HFFc6 (cell line): Measurements from ENCODE around the gene PLD3. TPM values are rescaled to one million over a fixed set of nuclear protein-coding genes. Genes with fewer than 3 reads are reported as not detected.

Experiments
- DNase-seq: peaks from one replicate; pipeline ENCODE4 v3.0.0-alpha.2; 2018
- H3K27ac Mint-ChIP-seq: 2 replicates; pipeline ENCODE4 v1.8.0; 2020; ENCODE audit warnings: mild to moderate bottlenecking, mixed read lengths
- H3K27me3 Mint-ChIP-seq: 2 replicates; pipeline ENCODE4 v1.8.0; 2021; ENCODE audit warnings: mild to moderate bottlenecking, moderate library complexity, mixed read lengths; ENCODE audit not compliant: insufficient read depth
- H3K36me3 Mint-ChIP-seq: 2 replicates; pipeline ENCODE4 v1.8.0; 2021; ENCODE audit warnings: low read depth, mixed read lengths
- H3K4me1 Mint-ChIP-seq: 2 replicates; pipeline ENCODE4 v1.8.0; 2020; ENCODE audit warnings: low read depth, mixed read lengths
- H3K4me3 Mint-ChIP-seq: 2 replicates; pipeline ENCODE4 v1.8.0; 2020; ENCODE audit warnings: mild to moderate bottlenecking, moderate library complexity, mixed read lengths
- H3K9me3 Mint-ChIP-seq: 2 replicates; pipeline ENCODE4 v1.8.0; 2020; ENCODE audit warnings: mild to moderate bottlenecking, mixed read lengths
- CTCF ChIP-seq: fragments of 200-600 bp; sonication (generic); IDR thresholded peaks from 2 replicates; pipeline ENCODE4 v1.5.0; 2021; ENCODE audit warnings: antibody characterized with exemption, mild to moderate bottlenecking
- total RNA-seq, 6 experiments: library from RNA; stranded (reverse); fragmentation: NEBNext Ultra II Directional; extraction: Animal tissue kit (Norgen Biotek cat#: 25700); gene quantifications; 2 replicates in 1 of 6; 3 replicates in 5 of 6; pipeline ENCODE4 v1.2.3, GENCODE V29; 2021

The PLD3 gene
- total RNA-seq, 6 experiments from 2014 or later, result 141 to 211 (median 152) TPM

GRCh38 chr19:40392123-40392522, 43.6 kb downstream of the PLD3 start:
- Mint-ChIP-seq H3K9me3 (no peaks in the 10 kb centered on the region), H3K36me3 (no peaks in the 10 kb centered on the region), H3K27me3 (peaks cover 9% of the 10 kb centered on the region), H3K4me1 (no peaks in the 10 kb centered on the region), H3K4me3 (no peak overlapping the region), H3K27ac (no peak overlapping the region)
- TF ChIP-seq CTCF, result no peak
- DNase-seq, result no peak

GRCh38 chr19:40392894-40393517, 44.5 kb downstream of the PLD3 start:
- no peaks in the 10 kb centered on the region for H3K36me3 Mint-ChIP-seq
- peaks cover 9% of the 10 kb centered on the region for H3K27me3 Mint-ChIP-seq
- no peak overlapping the region for H3K27ac Mint-ChIP-seq
- no peak overlapping the region for H3K4me3 Mint-ChIP-seq
- no peaks in the 10 kb centered on the region for H3K4me1 Mint-ChIP-seq
- H3K9me3 Mint-ChIP-seq, result no peaks in the 10 kb centered on the region
- no peak for DNase-seq
- peak; percentile 9; the same call in 1 of the 2 replicates for TF ChIP-seq CTCF

GRCh38 chr19:40393894-40394815, 45.7 kb downstream of the PLD3 start:
- H3K27ac Mint-ChIP-seq, result no peak overlapping the region
- no peaks in the 10 kb centered on the region for H3K9me3 Mint-ChIP-seq
- H3K4me1 Mint-ChIP-seq, result no peaks in the 10 kb centered on the region
- no peak overlapping the region for H3K4me3 Mint-ChIP-seq
- peaks cover 9% of the 10 kb centered on the region for H3K27me3 Mint-ChIP-seq
- H3K36me3 Mint-ChIP-seq, result no peaks in the 10 kb centered on the region
- DNase-seq, result no peak
- TF ChIP-seq CTCF, result no peak

GRCh38 chr19:40394816-40395210, 46.3 kb downstream of the PLD3 start:
- H3K4me3 Mint-ChIP-seq, result no peak overlapping the region
- no peaks in the 10 kb centered on the region for H3K4me1 Mint-ChIP-seq
- no peak overlapping the region for H3K27ac Mint-ChIP-seq
- no peak for DNase-seq
- peaks cover 9% of the 10 kb centered on the region for H3K27me3 Mint-ChIP-seq
- H3K36me3 Mint-ChIP-seq, result no peaks in the 10 kb centered on the region
- no peak for TF ChIP-seq CTCF
- no peaks in the 10 kb centered on the region for H3K9me3 Mint-ChIP-seq

- H3K27ac Mint-ChIP-seq, result no peak overlapping the region
- no peak overlapping the region for H3K4me3 Mint-ChIP-seq
- peaks cover 5% of the 10 kb centered on the region; the same call in 1 of the 2 replicates for H3K4me1 Mint-ChIP-seq
- H3K36me3 Mint-ChIP-seq, result no peaks in the 10 kb centered on the region
- peaks cover 9% of the 10 kb centered on the region for H3K27me3 Mint-ChIP-seq
- no peaks in the 10 kb centered on the region for H3K9me3 Mint-ChIP-seq
- no peak for TF ChIP-seq CTCF
- no peak for DNase-seq
Measured at GRCh38 chr19:40395956-40396355, 47.5 kb downstream of the PLD3 start.
